Thyroid gland (tissue), 4 donors: ENCODE results near the gene MTA1. TPM values are rescaled to one million over a fixed set of nuclear protein-coding genes. Genes with fewer than 3 reads are reported as not detected.

Experiments
- DNase-seq, 2 donors: peaks; one replicate each; pipeline ENCODE4 v3.0.0-alpha.2; 2019
- H3K27ac ChIP-seq, 3 donors: fragments of 200-600 bp; sonication (generic); 1 replicate in 2 of 3; 2 replicates in 1 of 3; pipeline ENCODE4 v1.5.1; 2016 to 2019; ENCODE audit warnings: mild to moderate bottlenecking in 1 of 3, moderate library complexity in 1 of 3
- H3K27me3 ChIP-seq: fragments of 200-600 bp; sonication (generic); one replicate; pipeline ENCODE4 v1.5.1; 2019
- H3K36me3 ChIP-seq, 2 donors: fragments of 200-600 bp; sonication (generic); one replicate each; pipeline ENCODE4 v1.5.1; 2016 to 2019
- H3K4me1 ChIP-seq, 2 donors: fragments of 200-600 bp; sonication (generic); one replicate each; pipeline ENCODE4 v1.5.1; 2017 to 2019
- H3K4me3 ChIP-seq, 3 donors: fragments of 200-600 bp; sonication (generic); replicated peaks in 1 of 3; 1 replicate in 2 of 3; 2 replicates in 1 of 3; pipeline ENCODE4 v1.5.1; 2016; ENCODE audit warnings: mild to moderate bottlenecking in 1 of 3
- H3K9me3 ChIP-seq: fragments of 200-600 bp; sonication (generic); one replicate; pipeline ENCODE4 v1.5.1; 2017
- CTCF ChIP-seq, 6 experiments: fragments of 200-600 bp in 3 of 6; fragments of 450-650 bp in 3 of 6; sonication (generic) in 3 of 6; IDR thresholded peaks; one replicate each; pipeline ENCODE4 v1.5.1; 2016 to 2019; ENCODE audit warnings: antibody characterized with exemption in 6 of 6, mild to moderate bottlenecking in 2 of 6, inconsistent platforms in 1 of 6, moderate library complexity in 1 of 6
- POLR2A ChIP-seq, 2 donors: fragments of 450-650 bp; IDR thresholded peaks; one replicate each; pipeline ENCODE4 v1.6.1; 2017; ENCODE audit warnings: antibody characterized with exemption in 2 of 2, mild to moderate bottlenecking in 2 of 2, moderate library complexity in 1 of 2
- WGBS, 2 donors: methylation state at CpG; one replicate each; pipeline ENCODE4 v1.1.5; 2017; 5-methylcytosine and 5-hydroxymethylcytosine counted together
- intact Hi-C: fragments of 100-400 bp; cut with DNase I; formaldehyde crosslinking; loops from one replicate; pipeline ENCODE4 v1.15.1; 2023
- total RNA-seq, 4 donors: library from RNA; depleted of rRNA; stranded (reverse); fragments of >200 nt; gene quantifications; one replicate each; pipeline ENCODE4 v1.2.3, GENCODE V29; 2016

The MTA1 gene
- total RNA-seq, 4 donors from 2014 or later = 66.2 to 111 (median 90.0) TPM

- Histone ChIP-seq H3K9me3 (no peaks in the 10 kb centered on the region), H3K27ac (no peak overlapping the region), H3K4me1 (peaks cover 3 to 9% of the 10 kb centered on the region in 2 donors), H3K36me3 (peaks cover 23 to 41% of the 10 kb centered on the region in 2 donors), H3K27me3 (no peaks in the 10 kb centered on the region), H3K4me3 (no peak overlapping the region)
- 88 to 92% methylated on average over 15 to 20 of the region's 29 CpGs for WGBS, 2 donors
- no peak for DNase-seq
- TF ChIP-seq POLR2A (IDR thresholded peaks at IDR 0.05) (no peak), CTCF (IDR thresholded peaks at IDR 0.05) (no peak)
- intact Hi-C loops = no loop called here
Measured at GRCh38 chr14:105450864-105451720, 31.5 kb downstream of the MTA1 start.

GRCh38 chr14:105452963-105453362, 33.3 kb downstream of the MTA1 start:
- Histone ChIP-seq H3K4me3 (no peak overlapping the region), H3K4me1 (peaks cover 3 to 9% of the 10 kb centered on the region in 2 donors), H3K9me3 (no peaks in the 10 kb centered on the region), H3K27ac (no peak overlapping the region), H3K27me3 (no peaks in the 10 kb centered on the region), H3K36me3 (peaks cover 33 to 41% of the 10 kb centered on the region in 2 donors)
- intact Hi-C loops = no loop called here
- TF ChIP-seq CTCF (IDR thresholded peaks at IDR 0.05) (no peak), POLR2A (IDR thresholded peaks at IDR 0.05) (no peak)
- WGBS, 2 donors = 50 to 91% methylated on average over 2 to 14 of the region's 14 CpGs
- DNase-seq = no peak

- H3K36me3 ChIP-seq = peaks cover 33 to 41% of the 10 kb centered on the region in 2 donors
- intact Hi-C loops = no loop called here
- 91 to 95% methylated on average over 12 to 13 of the region's 14 CpGs for whole genome bisulfite sequencing, 2 donors
Measured at GRCh38 chr14:105453847-105454246, 34.2 kb downstream of the MTA1 start.

GRCh38 chr14:105455086-105455640, 35.5 kb downstream of the MTA1 start:
- Histone ChIP-seq H3K36me3 (peaks cover 30 to 39% of the 10 kb centered on the region in 2 donors), H3K4me1 (no peaks in the 10 kb centered on the region), H3K9me3 (no peaks in the 10 kb centered on the region), H3K27me3 (no peaks in the 10 kb centered on the region), H3K27ac (no peak overlapping the region), H3K4me3 (no peak overlapping the region)
- DNase-seq = no peak
- intact Hi-C loops = no loop called here
- WGBS, 2 donors = 91% methylated on average over 21 to 22 of the region's 22 CpGs
- TF ChIP-seq CTCF (IDR thresholded peaks at IDR 0.05) = no peak
- TF ChIP-seq POLR2A (IDR thresholded peaks at IDR 0.05) = no peak

More at GRCh38 chr14:105453847-105454246, 34.2 kb downstream of the MTA1 start:
- Histone ChIP-seq H3K27me3 (no peaks in the 10 kb centered on the region), H3K9me3 (no peaks in the 10 kb centered on the region), H3K4me3 (no peak overlapping the region), H3K27ac (no peak overlapping the region), H3K4me1 (peaks cover 2% of the 10 kb centered on the region in 2 donors)
- TF ChIP-seq POLR2A (IDR thresholded peaks at IDR 0.05) = no peak
- TF ChIP-seq CTCF (IDR thresholded peaks at IDR 0.05) = no peak
- no peak for DNase-seq
